Stimulated activated CD4-positive, alpha-beta T cell treated with anti-CD3 and anti-CD28 coated beads, TNF-alpha, amount 100 ng/mL, for 48 hours (primary cell): ENCODE measurements around the gene MITF.

Source experiments
- DNase-seq, 3 donors: peaks; one replicate each; pipeline ENCODE4 v3.0.0-alpha.2; 2020; ENCODE audit warnings: low read depth in 3 of 3

The MITF gene

DNA sequence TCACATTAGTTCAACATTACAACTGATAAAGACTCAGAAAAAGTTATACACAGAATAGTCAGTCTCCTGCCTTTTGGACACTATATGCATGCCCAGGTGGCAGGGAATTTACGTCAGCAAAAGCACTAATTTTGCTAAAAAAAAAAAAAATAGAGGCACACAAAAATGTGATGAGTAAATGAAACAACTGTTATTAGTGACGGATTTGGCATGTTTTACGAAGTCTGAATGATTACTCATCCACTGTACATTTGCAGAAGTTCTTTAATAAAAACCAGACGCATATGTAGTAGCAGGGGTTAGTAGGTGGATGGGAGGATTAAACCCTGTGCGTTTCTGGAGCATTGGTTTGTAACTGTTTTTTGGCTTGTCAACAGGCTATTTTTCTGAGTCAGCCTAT lies 99.0 kb downstream of the MITF start:
- DNase-seq = no peak

DNA sequence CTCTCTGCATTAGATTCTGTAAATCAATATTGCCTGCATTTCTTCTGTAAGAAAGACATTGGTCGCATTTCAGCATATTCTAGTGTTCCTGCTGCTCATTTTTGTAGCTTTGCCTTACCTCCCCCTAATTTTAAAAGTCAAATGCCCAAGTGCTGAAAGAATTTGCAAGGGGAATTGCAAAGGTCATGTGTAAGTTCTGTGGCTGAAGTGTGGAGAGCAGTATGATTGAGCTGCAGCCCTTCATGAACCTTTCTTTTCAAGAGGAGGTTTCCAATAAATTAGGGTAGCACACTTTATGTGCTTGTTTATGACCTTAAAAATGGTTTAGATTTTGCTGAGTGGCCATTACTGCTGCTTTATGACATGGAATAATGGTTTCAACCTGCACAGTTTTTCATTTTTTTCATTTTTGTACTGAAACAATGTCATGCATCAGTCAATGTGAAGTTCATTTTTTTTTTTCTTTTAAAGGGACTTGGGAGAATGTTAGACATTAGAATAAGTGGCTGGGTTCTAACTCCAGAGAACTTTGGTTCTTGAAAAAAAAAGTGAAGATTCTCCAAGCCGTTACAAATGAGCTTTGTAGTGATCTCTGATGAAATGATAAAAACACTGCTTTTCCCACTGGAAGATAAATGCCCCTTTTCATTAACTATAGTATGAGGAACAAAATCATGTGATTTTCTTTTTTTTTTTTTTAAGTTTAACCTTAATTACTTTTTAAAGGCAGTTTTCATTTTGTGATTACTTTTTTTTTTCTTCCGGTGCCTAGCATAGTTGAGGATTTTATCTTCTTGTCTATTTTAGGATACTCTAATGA lies 99.6 kb downstream of the MITF start:
- no peak for DNase-seq

DNA sequence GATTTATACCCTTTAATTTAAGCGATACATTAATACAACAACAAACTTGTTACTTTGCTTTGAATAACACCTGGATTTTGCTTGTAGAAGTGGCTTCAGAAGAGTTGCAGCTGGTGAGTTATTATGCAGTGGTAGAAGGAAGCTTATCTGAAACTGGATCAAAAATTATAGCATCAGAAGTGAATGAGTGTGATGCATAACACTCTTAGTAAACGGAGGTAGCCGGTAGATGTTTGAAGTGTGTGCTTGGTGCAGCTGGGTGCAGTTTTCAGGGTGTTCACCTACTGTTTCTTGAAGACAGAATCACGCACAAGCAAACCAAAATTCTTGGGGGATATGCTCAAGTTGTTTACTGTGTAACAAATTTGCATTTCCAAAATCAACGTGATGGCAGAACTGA lies 103.1 kb downstream of the MITF start:
- no peak for DNase-seq

DNA sequence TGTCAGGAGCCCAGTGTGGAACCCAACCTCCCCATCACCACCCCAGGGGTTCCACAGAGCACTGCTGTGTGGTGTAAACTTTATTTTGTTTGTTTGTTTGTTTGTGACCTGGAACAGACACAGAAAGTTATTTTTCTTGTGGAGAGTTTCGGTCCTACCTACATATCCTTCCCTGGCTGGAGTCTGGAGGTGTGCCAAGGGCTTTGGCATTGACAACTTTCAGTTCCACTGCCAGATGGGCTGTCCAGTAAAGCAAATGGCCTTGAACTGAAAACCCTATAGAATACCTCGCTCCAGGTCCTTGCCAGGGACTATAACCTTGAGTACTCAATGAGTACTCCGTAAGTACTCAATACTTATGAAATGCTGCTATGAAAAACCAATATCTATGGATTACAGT lies 103.5 kb downstream of the MITF start:
- DNase-seq = no peak

DNA sequence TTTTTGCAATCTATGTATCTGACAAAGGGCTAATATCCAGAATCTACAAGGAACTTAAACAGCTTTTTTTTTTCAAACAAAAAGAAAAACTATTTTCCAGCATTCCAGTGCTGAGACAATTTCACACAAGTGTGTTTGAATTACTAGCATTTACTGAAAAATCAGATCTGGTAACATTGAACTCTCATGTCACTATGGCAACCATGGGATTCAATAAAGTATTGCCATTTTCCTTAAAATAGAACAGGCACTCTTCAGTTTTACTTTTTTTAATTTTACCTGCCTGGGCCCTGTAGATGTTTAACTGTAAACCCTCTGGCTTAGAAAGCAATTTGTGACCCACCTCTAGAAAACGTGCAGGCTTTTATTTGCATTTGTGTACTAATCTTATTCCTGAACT lies 105.4 kb downstream of the MITF start:
- DNase-seq = no peak

DNA sequence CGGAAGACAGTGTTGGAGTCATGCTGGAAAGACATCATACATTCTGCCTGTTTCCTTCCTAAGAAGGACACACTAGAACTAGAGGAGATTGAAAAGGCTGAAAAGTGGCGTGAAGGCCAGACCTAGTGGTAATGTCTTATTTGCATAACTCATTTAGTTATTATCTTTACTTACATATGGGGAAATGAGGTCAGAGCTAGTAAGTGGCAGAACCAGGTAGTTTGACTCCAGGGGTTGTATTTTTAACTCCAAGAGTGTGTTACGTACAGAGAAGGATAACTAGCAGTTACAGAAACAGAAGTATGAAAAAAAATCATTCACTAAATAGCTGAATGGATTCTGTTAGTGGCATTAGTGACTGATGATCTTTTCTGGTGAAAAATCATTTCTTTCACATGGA lies 108.0 kb downstream of the MITF start:
- no peak for DNase-seq

DNA sequence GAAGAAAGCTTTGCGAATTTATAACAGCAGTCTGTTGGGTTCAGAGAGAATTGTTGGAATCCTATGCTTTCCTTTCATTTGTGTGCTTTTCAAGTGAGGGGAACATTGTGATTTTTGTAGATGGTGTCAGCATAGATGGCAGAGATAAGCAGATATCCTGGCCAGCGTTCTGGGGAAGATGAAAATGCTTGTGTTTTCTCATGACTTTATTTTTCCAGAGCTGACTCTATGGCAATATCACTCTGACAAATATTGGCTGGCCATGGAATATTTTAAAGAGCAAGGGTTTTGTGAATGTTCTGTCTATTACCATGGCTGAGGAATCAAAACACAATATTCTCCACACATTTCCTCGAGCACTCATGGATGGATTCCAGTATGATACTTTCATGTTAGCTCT lies 108.8 kb downstream of the MITF start:
- DNase-seq = no peak

DNA sequence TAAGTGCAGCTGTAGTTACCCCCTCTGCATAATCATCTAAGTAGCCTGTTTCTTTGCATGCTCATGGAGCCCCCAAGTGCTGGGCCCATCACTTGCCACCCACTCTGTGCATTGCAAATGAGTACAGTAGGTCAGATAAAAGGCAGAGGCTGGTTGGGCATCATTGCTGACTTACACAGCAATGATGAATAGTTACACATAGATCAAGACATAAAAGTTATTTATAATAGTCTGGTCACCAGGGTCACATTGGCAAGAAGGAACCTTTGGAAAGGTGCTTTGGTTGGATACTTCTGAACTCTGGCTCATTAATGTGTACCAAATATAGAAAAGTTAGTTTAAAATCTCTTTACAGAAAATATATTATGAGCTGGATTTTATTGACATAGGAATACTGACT lies 111.6 kb downstream of the MITF start:
- DNase-seq = no peak

DNA sequence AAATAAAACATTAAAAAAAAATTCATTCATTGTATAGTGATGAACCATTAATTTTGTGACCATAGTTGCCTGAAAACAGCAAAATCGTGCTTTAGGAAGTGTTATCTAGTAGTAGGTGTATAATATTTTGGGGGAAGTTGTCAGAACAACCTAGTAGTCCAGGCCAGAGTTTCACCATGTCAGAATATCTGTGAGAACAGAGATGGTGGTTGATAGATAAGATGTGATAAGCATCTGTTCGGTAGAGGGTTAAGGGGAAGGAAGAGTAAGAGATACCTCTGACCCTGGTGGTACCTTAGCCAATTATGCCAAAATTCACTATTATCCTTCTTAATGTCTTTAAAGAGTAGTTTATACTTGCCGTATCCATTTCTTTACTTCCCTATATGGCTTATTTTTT lies 113.8 kb downstream of the MITF start:
- DNase-seq = no peak

DNA sequence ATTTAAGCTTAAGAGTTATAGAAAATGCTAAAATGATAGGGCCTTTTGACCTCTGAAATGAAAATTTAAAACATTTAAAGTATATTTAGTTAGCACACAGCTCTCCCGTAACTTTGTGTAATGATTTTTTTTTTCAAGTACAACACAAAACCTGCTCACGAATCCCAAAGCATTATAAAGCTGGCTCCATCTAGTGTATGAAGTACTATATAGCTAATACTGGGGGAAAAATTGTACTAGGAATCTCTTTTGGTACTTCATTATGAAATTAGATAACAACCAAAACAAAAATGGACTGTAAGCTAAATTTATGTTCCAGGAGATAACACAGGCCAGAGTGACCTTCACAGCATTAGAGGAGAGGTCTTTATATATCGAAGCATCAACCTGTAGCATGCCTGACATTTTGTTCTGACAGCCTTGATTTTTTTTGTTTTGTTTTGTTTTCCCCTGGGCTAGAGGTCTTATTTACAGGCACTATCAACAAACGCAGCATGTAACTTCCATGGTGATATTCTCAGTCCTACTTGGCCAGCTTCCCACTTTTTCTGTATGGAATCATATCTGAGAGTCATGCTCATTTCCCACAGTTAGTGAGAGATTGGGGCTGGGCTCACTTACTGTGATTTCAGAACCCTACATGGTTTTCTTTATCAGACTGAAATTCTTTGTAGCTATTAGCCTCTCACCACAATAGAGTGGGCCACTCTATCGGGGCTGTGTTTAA lies 116.3 kb downstream of the MITF start:
- no peak for DNase-seq

DNA sequence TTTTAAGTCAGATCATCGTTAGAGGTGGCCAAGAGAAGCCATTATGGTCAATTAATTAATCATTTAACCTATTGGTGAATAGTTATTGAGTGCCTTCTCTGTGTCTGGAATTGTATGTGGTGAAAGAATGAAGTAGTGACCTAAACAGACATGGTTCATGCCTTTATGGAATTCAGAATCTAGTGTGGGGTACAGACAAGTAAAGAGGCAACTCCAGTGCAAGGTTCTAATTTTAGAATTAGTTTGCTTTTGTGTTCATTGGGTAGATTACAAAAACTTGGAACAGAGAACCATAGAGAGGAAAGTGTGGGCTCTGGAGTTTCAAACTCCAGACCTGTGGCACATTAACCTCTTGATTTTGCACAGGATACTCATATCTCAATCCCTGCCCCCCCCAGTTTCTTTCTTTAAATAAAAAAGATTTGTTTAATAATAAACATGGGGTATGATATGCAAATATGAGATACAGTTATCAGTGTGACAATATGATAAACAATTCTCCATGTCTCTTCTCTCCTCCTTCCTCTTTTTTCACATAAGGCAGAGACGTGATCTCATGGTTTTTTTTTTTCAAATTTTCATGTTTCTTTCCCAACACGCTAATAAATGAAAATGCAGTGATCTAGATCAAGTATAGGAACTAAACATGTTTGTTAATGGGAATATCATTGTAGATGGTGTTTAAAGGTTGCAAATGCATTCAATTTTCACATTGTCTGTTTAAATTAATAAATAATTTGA lies 117.9 kb downstream of the MITF start:
- DNase-seq = no peak

DNA sequence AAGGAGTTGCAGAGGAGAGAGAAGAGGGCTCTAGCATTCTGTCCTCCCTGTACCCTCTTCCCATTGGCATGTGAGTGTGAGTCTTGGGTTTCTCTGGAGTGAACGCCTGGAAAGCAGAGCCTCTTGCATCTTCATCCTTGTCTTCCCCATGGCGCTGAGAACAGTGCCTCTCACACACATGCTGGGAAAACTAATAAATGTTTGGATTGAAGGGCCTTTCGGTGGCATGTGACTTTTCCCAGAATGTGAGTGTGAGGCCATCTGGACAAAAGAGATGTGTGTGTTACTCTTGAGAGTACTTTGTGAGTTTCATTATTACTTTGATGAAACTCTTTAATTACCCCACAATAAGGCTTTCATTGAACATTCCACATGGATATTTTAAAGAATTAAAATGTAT lies 122.3 kb downstream of the MITF start:
- DNase-seq = no peak

DNA sequence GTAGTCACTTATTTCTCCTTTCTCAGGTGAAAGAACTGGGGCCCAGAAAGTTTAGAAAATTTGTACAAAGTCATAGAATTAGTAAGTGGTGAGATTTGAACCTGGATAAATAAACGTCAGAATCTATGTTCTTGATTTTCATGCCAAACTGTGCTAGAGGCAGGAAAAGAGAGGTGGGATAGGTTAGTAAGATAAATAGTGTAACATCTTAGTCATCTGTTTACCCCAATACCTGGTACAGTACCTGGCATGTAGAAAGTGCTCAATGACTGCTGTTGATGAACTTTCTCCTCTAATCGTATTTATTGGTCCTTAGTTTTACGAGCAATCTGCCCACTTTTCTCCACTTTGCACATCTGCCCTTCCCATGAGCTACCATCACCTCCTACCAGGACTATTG lies 124.9 kb downstream of the MITF start:
- DNase-seq = no peak

DNA sequence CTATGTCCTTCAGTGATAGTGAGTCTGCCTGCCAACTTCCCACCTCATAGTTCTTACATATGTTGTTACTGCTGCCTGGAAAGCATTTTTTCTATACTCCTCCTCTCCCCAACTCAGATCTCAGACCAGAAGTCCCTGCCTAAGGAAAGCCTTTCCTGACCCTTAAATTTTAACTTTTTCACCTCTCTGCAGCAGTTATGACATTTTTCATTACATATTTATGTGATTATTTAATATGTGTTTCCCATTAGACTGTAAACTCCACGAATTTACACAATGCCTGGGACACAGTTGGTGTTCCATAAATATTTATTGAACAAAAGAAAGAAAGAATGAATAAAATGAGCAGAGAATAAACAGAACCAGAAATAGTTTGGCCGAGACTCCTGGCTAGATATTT lies 125.5 kb downstream of the MITF start:
- no peak for DNase-seq

DNA sequence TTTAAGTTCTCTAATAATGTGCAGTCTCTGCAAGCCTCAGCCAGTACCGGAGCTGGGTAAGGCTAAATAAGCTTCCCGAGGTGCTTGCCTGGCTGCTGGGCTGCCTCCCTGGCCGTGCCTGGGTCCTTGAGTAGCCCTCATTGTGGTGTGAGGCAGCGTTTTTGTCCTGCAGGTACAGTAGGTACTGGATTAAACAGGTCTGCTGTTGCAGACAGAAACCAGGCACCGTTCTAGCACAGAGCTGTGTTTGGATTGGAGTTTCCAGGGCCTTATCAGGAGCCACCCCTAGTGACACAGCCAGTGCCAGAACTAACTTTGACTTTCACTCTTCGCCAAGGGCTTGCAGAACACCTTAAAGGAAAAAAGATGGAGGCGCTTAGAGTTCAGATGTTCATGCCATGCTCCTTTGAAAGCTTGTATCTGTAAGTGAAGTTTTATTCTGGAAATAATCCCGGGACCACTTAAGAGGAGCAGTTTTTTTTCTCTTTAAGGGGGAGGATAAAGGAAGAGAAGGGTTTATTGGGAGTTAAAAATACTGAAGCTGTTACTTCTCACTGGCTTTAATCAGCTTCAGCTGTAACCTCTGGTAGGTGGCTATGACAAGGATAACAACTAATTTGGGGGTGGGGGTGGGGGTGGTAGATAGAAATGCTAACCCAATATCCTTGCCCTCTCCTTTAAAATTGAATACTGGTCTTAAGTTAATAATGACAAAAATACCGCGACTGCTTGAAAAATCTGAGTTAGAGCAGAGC lies 126.8 kb downstream of the MITF start:
- no peak for DNase-seq

DNA sequence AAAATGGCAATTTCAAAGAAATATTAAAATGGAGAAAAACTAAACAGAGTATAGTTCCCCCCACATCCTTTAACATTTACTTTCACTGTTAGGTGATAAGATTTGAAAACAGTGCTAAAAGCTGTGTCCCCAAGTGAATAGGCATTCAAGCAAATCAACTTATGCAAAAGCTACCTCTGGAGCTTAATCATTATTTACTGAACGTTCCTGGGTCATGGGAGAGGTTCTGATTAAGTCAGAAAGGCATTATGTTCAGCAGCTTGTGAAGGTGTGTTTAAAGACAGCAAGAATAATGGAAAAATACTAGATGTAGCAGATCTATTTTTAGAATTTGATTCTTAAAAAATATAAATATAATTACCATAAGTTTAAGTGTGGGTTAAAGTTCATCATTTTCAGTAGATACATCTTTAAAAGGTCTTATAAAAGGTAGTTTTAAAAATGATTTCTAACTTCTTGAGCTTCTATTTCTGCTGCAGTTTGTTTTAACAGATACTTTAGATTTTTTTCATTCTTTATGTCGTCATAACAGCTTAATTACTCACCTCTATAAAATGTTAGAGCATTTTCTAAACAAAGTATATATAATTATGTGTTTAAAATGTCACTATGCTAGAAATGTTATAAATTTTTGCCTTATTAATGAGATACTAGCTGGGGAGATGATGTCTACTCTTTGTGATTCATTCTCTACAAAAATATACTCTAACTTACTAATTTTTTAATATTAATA lies 127.9 kb downstream of the MITF start:
- no peak for DNase-seq

DNA sequence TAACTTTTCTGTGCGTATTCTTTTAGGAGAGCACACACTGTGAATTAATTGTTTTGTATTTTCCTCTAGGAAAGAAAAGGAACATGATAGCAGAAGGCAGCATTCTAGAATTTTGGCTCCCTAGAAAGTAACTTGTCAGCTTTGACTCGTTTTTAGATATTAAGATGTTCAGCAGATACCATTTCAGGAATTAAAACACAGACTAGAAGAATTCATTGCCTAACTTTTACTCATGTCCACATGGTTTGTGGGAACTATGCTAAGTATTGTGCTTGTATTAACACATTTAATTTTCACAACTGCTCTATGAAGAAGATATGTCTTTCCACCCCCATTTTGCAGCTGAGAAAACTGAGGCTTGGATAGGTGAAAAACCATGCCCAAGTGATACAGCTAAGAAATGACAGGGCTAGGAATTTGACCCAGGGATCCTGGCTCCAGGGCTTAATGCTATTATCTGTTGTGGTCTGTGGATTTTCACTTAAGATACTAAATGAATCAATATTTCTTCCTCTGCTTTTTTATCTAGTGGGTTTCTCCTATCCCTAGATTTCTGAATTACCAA lies 128.8 kb downstream of the MITF start:
- DNase-seq = no peak

DNA sequence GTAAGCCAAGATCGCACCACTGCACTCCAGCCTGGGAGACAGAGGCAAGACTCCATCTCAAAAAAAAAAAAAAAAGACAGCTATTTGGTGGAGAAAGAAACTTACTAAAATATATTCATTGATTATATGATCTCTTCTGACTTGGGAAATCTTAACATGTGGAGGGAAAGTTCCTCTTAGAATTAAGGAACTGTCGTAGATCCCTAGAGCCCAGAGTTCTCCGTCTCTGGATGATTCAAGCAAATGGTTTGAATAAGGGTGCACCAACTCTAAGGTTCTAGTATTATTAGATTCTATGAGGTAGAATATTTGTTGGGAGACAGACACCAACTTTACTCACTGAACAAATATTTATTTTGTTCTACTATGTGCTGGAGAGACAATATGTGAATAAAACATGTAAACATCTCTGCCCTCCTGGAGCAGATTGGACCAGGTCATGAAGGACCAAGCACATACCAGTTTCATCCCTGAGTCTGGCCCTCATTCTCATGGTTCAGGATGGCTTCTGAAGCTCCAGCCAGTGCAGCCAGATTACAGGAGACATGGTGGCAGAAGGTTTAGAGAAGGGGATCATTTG lies 129.7 kb downstream of the MITF start:
- DNase-seq = no peak

DNA sequence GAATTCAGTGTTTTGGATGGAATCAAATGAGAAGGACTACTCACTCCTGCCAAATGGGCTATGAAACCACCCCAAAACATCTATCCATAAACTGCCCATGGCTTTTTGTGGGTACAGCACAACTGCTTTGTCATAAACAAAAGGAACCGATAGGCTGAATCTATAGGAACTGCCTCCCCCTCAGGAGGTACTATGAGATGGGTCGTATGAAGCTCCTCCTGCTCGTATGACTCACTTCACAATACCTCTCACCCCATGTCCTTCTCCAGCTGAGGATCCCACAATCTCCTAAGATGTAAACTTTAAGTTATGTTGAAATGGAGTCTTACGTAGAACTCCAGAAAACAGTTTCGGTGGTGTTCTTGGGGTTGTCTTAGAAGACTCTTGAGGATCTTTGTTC lies 130.4 kb downstream of the MITF start:
- no peak for DNase-seq

DNA sequence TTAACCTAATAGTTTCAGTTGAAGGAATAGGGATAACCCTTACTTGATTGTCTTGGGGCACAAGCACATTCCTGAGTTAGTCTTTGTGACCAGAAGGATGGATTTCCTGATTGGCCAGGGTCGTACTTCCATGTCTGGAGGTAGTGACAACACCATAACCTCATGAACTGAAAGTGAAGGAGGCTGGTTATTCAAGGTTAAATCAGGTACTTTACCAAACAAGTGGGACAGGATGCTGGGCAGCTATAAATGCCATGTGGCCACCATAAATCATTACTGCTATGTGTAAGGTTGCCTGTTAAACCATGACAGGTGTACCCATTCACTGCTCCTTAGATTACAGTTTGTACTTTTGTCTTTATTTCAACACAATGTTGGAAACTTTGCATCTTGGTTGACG lies 132.0 kb downstream of the MITF start:
- no peak for DNase-seq

DNA sequence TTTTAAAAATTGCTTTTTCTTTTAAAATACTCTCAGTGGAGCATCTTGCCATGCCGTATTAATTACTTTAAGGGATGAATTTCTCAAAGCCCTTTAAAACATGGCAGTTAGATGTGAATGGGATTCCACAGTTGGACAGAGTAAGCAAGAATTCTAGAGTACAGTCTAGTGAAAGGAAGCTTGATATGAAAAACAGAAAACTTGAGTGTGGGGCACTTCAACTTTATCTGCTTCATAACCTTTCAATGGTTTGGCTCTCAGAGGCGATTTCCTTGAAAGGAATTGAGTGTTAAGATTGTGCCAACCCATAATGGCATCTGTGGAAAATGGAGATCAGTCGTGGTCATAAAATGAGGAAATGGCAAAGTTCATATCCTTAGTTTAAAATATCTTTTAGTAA lies 132.6 kb downstream of the MITF start:
- no peak for DNase-seq
